HG03039 (cell line): ENCODE results near the gene TEX261.
A peak's percentile ranks its signal among the peaks of the same experiment; 100 is the strongest.

Source experiments
- ATAC-seq: cut with Tn5 transposase; IDR thresholded peaks from one replicate; pipeline ENCODE4 v1.9.1; 2021; ENCODE audit warnings: mild to moderate bottlenecking, moderate library complexity; ENCODE audit not compliant: unreplicated experiment

Gene TEX261

GRCh38 chr2:70959851-70960832 is 34.5 kb downstream of the TEX261 start:
- no peak for ATAC-seq

DNA sequence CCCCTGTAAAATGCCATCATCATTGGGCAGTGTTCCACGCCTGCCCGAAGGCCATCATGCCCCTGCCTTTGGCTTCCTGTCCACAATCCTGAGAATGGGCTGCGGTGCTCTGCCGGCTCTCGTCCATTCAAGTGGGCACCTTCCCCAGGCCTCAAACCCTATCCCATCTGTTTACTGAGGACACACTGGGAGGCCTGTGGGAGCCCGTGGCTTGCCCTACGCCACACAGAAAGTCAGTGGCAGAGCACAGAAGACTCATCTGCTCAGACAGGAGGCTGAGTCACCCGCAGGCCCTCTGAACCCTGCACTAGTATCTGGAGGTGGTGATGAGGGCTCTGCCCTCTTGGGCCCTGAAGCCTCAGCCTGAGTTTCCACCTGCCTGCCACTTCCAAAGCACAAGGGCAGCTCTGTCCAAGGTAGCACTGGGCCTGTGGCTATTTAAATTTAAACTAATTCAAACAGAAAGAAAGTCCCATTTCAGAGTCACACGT is 35.4 kb downstream of the TEX261 start:
- ATAC-seq: no peak

DNA sequence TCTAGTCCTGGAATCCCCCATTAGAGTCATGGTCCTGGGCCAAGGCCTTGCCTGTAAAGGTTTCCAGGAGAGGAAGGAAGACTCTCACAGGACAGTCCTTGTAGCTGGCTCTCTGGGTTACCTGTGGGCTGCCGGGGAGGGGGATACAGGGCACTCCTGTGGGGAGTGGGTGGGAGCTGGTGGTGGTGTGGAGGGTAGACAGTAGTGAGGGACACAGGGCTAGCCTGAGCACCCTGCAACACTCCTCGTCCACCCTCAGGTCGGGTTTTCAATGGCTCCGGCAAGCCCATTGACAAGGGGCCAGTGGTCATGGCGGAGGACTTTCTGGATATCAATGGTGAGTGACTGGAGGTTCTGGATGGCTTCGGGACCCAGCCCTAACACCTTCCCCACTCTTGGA is 35.9 kb downstream of the TEX261 start:
- ATAC-seq: no peak

DNA sequence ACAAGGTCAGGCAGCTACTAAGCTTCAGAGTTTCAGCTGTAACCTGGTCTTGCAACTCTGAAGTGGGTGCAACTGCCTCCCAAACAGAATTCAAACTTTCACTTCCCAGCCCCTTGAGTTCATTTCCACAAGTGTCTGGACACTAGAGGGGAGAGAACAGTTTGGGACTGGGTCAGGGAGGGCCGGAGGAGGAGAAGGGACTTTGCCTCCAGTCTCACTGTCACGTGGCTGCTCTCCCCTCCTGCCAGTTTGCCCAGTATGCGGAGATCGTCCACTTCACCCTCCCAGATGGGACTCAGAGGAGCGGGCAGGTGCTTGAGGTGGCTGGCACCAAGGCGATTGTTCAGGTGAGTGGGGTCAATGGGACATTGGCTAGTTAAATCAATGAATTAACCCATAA is 36.9 kb downstream of the TEX261 start:
- ATAC-seq: no peak

- ATAC-seq: no peak
Measured at GRCh38 chr2:70956141-70956540, 38.5 kb downstream of the TEX261 start.

DNA sequence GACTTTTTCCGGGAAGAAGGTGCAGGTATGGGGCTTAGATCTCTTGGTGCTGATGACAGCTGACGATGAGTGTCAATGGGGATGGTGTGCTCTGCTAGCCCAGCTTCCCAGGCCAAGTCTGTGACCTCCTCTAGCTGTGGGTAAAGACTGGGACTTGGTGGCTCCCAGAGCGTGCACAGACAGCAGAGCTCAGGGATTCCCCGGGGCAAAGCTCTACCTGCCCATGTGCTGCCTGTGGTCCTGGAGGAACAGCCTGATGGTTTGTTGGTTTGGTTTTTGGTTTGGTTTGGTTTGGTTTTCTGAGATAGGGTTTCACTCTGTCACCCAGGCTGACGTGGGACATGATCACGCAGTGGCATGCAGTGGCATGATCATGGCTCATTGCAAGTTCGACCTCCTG is 39.8 kb downstream of the TEX261 start:
- ATAC-seq: no peak

- ATAC-seq: no peak
Measured at GRCh38 chr2:70949086-70949485, 45.6 kb downstream of the TEX261 start.

DNA sequence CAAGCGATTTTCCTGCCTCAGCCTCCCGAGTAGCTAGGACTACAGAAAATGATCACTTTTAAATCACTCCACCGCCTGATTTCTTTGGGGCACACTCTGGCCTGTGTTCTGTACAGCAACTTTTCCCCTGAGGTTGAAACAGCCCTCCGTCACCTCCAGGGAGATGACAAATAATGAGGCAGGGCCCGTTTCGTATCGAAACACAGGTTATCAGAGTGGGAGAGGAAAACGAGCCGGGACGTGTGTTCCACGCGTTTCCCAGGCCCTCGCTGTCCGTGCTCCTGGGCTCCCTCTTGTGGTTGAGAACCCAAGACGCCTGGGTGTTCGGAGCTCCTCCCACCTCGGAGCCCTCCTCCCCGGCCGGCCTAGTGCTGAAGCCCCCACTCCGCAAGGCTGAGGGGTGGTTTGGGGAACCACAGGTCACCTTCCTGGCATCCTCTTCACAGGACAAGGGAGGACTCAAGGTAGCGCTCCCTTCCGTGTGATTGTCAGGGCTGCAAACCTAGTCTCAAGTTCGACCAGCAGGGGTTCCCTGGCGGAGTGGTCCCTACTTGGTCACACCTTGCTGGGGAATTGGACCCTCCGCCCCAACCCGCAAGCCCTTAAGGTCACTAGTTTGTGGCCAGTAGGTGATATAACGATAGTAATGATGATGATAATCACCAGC is 46.2 kb downstream of the TEX261 start:
- ATAC-seq: peak; percentile 85

GRCh38 chr2:70947556-70948184 is 47.0 kb downstream of the TEX261 start:
- ATAC-seq: no peak

DNA sequence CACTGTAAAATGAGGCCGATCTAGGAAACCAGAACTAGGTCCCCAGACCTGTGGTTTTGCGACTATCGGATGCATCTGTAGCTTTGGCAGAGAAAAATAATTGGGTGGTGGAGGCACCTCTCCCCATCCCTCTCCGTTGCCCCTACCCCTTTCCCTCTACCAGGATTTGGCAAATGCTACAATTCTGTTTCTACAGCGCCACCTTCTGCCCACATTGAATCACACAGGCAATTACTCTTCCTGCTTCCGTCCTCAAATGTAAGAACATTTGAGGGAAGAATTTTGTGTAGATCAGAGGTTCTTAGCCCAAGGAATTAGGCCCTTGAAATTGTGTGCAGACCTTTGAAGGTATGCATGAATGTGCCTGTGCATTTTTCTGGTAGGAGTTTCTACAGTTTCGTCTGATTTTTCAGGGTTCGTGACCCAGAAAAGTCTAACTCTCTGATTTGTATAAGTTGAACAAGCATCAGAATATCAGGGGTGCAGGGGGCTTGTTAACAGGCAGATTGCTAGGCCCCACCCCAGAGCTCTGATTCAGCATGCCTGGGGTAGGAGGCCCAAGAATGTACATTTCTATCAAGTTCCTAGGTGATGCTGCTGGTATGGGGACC is 47.7 kb downstream of the TEX261 start:
- no peak for ATAC-seq

DNA sequence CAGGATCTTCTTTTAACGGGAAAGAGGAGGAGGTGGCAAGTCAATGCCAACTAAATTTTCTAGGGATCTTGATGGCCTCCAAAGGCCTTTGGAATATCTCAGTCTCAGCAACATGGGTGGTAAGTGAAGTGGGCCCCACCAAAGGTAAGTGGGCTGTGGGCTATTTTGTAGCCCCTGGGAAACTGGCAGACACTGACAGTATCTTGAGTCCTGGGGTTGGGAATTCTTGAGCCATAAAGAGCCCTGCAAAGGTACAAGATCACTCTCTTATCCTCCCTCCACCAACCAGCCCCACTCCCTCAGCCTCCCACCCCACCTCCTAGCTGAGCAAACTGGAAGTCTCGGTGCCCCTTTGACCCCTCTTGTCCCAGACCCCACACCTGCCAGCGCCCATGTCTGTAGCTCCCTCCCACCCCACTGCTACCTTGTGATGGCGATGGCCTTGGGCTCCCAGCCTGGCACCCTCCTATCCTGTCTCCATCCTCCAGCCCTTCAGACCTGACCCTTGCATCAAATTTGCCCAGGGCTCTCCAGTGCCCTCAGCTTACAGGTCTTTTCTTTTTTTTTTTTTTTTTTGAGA is 50.5 kb downstream of the TEX261 start:
- no peak for ATAC-seq

GRCh38 chr2:70943205-70943871 is 51.3 kb downstream of the TEX261 start:
- ATAC-seq: no peak

DNA sequence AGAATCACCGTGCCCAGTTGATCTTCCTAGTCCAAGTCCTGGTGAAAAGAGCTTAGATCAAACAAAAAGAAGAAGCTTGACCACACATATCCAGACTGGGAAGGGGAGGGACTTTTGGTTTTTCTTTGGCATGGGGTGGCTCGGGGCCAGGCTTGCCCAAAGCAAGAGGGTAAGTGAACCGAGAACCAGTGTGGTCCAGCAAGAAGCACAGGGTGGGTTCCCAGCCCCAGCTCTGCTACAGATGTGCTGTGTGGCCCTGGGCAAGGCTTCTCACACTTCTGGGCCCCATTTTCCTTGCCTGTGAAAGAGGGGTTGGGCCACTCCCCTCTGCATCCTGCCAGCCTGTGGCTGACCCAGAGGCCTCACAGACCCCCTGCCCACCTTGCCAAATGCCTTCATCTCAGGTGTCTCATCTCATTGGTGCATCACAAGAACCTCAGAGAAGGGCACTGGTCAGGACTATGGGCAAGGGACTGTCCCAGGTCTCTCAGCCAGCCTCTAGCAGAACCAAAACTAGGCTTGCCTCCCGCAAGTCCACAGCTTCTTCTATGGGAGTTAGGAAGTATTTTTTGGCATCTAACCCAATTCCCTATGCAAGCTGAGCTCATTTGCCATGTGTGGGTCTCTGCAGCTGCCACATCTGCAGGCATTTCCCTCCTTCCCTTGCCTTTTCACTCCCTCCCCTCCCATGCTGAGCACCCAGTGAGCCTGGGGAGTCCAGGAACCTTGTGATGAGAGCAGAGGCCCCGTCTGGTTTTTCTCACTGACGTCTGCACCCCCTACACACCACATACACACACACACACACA is 52.1 kb downstream of the TEX261 start:
- no peak for ATAC-seq

- ATAC-seq: no peak
Measured at GRCh38 chr2:70941701-70942100, 53.0 kb downstream of the TEX261 start.

GRCh38 chr2:70941186-70941585 is 53.5 kb downstream of the TEX261 start:
- no peak for ATAC-seq

- ATAC-seq: no peak
Measured at GRCh38 chr2:70939839-70940580, 54.7 kb downstream of the TEX261 start.

GRCh38 chr2:70939001-70939838 is 55.5 kb downstream of the TEX261 start:
- no peak for ATAC-seq

- no peak for ATAC-seq
Measured at GRCh38 chr2:70938586-70938950, 56.1 kb downstream of the TEX261 start.
